HG03159 (cell line): Measurements from ENCODE around the gene NMB.
"Not testable (repeated sequence)": the region's sequence is repeated elsewhere in the genome, so short reads cannot be mapped to it uniquely, and the experiment has no call there.

Source experiments
- ATAC-seq: cut with Tn5 transposase; IDR thresholded peaks from one replicate; pipeline ENCODE4 v1.9.1; 2021; ENCODE audit warnings: mild to moderate bottlenecking, moderate library complexity; ENCODE audit not compliant: unreplicated experiment

Gene NMB, protein sequence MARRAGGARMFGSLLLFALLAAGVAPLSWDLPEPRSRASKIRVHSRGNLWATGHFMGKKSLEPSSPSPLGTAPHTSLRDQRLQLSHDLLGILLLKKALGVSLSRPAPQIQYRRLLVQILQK

DNA sequence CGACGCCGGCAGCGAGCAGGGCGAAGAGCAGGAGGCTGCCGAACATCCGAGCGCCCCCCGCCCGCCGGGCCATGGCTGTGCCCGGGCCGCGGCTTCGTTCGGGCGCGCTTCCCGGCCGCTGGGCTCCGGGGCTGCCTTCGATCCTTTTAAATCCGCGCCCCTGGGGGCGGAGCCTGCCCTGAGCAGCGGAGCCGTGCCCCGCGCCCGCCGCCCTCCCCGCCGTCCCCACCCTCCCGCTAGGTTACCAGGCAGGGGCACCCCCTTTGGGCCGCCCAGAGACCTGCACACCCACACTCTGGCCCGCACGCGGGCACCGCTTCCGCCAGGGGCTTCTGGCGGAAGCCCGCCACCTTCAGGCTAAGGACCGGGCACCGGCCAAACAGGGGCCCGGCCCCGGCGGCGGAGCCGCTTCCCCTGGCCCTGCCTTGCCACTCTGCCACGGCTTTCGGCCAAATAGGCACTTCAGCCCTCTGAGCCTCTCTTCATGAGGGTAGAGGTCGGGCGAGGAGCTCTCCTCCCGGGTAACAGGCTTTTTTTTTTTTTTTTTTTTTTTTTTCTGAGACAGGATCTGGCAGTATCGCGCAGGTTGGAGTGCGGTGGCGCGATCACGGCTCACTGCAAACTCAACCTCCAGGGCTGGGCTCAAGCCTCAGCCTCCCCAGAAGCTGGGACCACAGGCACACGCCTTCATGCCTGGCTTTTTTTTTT lies at the start of gene NMB:
TSS of gene NMB (minus strand) at position 120 of the 708 bp plus-strand sequence. CDS start at position 73, 47 bp downstream.
- peak; percentile 56 for ATAC-seq

DNA sequence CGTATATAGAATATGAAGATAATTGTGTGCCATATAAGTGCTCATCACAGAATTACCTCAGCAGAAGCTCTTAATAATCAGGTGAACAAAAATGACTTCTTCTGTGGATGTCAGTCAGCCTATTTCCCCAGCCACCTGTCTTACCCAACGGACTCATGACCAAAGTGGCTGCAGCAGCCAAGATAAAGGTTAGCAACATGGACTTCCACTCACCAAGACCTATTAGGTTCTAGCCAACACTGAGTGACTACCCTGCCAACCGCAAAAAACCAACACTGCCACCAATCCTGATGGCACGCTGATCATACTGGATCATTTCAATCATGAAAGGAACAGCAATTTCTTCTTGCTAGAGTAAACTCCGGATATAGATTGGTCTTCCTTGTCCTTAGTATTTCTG lies 45.8 kb upstream of the NMB start:
- ATAC-seq: no peak

DNA sequence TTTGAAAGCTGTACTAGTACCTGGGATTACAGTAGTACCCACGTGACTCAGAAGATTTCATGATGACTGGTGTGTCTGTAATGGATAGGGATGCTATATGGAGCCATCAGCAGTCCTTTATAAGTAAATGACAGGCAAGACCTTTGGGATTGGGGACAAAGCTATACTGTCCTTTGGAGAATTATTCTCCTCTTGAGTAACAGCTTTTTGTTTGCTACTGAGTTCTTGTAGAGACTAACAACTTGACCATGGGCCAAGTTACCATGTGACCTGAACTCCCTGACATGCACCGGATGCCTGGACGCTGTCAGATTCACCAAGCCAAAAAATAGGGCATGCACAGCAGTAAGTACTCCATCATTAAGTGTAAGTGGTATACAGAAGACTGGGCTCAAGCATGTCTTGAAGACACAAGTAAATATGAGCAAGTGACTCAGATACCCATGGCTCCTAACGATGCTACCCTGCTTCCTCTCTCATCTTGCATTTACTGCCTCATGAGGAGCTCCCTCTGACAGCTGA lies 45.0 kb upstream of the NMB start:
- no peak for ATAC-seq

DNA sequence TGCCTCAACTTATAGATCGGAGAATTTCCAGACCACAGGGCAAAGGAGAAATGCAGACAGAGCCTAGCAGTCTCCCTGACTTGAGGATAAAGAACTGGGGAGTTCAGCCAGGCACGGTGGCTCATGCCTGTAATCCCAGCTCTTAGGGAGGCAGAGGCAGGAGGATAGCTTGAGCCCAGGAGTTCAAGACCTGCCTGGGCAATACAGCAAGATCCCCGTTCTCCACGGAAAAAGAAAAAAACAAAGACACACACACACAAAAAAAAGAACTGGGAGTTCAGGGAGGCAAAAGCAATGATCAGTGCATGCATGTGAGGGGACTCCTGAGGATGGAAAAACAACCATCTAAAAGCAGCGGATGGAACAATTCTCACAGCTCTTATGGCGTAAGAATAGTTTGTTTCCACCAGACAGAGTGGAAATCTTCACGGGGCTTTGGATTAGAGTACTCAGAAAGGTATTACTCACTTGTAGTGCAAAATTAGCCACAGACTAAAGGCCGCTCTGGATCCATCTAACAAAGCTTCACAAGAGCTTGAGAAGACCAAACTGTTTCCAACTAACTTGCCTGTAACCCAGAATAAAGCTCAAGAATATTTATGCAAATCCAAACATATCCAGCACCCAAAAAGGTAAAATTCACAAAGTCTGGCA lies 41.7 kb upstream of the NMB start:
- ATAC-seq: no peak

DNA sequence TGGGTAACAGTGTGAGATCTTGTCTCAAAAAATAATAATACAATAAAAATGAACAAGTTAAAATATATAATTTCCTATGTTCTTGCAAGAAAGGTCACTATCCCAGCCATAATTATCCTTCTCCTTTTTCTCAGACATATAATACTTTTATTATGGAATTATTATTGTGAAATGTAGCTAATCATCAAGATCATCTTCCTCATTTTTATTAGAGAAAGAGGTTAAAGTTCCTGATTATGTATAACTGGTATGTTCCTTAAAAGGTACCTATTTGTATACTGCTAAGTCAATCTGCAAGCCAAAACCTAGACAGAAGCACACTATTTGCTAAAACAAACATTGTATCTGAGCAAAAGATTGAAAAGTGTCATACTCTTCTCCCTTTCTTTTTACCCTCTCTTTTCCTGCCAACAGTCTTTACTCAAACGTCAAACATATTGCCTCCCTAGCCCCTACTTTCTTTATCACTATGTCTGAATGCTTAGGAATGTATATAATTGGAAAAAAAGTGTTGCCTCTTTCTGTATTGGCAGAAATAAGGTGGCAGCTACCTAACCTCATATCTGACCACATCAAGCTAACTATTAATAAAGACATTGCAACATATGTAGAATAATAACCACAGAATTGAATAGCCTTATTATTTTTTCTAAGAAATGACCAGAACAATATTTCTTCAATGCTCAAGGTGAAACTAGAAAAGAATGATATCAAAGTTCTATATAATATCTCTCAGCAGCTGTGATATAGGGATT lies 39.4 kb upstream of the NMB start:
- no peak for ATAC-seq

DNA sequence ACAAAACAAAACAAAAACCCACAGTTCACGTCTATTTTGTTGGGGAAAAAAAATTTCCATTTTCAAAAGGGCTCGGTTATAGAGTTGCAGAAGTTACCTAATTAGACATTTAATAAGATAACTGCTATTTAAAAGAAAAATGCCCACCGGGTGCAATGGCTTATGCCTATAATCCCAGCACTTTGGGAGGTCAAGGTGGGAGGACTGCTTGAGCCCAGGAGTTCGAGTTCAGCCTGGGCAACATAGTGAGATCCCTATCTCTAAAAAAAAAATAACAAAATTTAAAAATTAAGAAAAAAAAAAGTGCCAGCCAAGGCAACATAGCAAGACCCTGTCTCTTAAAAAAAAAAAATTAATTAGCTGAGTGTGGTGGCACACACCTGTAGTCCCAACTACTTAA lies 38.8 kb upstream of the NMB start:
- ATAC-seq: no peak

DNA sequence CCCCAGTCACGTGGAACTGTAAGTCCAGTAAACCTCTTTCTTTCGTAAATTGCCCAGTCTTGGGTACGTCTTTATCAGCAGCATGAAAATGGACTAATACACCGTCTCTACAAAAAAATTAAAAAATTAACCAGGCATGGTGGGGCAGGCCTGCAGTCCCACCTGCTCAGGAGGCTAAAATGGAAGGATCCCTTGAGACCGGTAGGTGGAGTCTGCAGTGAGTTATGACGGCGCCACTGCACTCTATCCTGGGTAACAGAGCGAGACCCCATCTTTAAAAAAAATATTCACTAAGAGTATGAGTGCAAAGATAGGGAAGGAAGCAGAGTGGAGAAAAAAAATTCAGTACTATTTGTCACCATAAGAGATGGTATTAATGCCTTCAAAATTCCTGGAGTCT lies 32.3 kb upstream of the NMB start:
- ATAC-seq: no peak

DNA sequence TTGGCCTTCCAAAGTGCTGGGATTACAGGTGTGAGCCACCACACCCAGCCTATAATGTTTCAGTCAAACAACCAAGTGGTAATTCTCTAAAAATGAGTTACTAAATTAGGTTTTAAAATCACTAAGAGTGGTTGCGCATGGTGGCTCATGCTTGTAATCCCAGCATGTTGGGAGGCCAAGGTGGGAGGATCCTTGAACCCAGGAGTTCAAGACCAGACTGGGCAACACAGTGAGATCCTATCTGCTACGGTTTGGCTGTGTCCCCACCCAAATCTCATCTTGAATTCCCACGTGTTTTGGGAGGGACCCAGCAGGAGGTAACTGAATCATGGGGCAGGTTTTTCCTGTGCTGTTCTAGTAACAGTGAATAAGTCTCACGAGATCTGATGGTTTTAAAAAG lies 31.9 kb upstream of the NMB start:
- no peak for ATAC-seq

DNA sequence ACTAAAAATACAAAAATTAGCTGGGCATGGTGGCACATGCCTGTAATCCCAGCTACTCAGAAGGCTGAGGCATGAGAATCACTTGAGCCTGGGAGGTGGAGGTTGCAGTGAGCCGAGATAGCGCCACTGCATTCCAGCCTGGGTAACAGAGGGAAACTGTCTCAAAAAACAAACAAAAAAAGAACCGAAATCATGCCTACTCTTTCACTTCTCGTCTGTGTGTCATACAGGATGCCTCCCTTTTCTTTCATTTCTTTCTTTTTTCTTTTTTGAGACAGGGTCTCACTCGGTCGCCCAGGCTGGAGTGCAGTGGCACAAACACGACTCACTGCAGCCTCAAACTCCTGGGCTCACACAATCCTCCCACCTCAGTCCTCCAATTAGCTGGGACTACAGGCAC lies 28.4 kb upstream of the NMB start:
- ATAC-seq: not testable (repeated sequence)

DNA sequence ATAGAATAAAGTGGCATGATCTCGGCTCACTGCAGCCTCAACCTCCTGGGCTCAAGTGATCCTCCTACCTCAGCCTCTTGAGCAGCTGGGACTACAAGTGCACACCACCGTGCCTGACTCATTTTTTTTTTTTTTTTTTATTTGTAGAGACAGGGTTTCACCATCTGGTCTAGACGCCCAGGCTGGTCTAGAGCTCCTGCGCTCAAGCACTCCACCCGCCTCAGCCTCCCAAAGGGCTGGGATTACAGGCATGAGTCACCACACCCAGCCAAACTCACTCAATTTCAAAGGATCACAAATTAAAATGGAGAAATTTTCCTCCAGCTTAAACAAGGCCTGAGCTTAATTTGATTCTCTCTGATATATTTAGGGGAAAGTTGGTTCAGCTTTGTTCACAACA lies 27.3 kb upstream of the NMB start:
- ATAC-seq: no peak

DNA sequence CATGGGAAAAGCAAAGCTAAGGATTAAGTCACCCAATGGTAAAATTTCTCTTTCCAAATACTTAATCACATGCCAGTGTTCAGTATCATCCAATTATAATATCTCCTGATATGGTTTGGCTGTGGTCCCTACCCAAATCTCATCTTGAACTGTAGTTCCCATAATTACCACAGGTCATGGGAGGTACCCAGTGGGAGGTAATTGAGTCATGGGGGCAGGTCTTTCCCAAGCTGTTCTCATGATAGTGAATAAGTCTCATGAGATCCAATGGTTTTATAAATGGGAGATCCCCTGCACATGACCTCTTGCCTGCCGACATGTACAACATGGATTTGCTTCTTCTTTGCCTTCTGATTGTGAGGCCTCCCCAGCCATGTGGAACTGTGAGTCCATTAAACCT lies 26.1 kb upstream of the NMB start:
- no peak for ATAC-seq

DNA sequence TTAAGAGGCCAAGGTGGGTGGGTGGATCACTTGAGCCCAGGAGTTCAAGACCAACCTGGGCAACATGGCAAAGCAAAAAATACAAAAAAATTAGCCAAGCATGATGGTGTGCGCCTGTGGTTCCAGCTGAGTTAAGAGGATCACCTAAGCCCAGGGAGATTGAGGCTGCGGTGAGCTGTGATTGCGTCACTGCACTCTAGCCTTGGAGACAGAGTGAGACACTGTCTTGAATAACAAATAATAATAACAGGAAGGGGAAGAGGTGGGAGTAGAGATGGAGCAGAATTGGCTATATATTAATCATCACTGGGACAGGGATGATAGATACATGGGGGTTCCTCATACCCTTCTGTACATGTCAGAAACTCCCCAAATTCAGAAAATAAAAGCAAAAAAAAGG lies 23.8 kb upstream of the NMB start:
- no peak for ATAC-seq

DNA sequence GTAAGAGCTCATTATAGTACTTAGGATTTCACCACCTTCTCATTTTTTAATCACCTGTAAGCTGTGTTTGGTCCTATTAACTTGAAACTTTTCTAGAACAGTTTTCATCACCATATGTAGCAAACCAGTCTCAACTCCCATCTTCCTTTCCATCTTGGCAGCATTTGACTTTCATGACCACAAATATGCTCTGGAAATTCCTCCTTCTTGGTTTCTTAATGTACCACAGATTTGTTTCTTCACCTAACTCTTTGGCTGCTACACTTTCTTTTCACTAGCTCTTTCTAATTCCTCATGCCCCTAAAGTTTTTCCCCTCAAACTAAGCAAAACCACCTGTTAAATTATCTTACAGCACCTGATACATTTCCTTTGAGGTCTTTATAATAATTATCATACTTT lies 13.2 kb upstream of the NMB start:
- ATAC-seq: no peak

DNA sequence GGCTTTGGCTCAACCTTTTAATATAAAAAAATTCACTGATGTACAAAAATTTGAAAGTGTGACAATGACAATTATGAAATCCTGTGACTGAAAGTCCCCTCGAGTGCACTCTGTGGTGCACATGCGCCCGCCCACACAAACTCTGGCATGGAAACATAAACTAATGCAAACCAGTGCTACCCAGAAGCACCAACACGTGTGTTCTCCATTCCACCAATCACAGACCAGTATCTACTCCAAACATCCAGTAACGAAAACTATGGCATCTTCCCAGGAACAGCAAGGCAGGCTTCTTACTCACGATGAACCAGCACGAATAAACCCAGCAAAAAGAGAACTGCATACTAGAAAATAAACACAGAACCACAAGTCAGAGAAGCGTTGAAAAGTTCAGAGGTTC lies 11.7 kb upstream of the NMB start:
- no peak for ATAC-seq

DNA sequence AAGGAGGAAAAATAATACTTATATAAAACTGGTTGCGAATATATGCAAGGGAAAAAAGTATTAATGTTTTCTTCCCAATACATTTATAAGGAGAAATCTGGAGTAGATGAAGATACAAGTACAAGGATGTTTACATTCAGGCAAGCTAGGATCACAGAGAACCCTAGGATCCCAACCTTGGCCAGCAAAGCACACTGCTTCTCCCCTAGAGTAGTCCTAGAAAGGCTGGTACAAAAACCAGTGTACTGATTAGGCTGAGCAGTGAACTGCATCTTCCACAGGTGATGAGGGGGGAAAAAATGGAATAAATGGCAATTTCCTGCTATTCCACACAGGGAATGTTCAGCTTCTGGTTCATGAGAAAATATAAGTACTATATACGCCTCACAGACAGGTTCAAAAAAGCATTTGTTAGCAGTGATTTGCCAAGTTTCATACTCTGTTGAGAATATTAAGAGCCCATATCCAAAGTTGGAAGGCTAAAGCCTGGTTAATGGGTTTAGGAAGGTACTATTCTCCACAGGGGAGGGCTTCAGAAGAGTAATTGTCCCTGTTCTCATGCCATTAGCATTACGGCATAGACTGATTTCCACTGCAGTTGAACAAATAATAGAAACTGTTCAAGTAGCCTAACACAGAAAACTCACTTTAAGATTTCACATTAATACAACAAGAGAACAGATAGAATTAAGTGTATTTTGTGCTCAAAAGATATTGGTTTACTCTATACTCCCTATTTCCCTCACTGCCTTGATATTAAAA lies 10.4 kb upstream of the NMB start:
- no peak for ATAC-seq

DNA sequence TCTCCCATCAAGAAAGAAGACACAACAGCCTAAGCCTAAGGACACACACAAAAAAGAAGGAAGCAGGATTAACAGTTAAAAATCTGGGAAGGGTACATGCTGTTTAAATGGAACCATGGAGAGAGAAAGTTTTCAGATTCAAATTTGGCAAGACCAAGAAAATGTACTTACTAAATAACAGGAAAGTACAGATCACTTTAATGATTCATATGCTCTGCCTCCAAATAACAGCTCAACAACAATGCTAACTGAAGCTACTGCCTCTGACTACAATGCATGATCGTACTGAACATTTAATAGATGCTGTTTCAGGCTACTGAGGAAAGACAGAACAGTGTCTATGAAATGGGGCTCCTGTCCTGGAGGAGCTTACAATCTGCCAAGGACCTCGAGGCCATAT lies 8.4 kb upstream of the NMB start:
- ATAC-seq: no peak

DNA sequence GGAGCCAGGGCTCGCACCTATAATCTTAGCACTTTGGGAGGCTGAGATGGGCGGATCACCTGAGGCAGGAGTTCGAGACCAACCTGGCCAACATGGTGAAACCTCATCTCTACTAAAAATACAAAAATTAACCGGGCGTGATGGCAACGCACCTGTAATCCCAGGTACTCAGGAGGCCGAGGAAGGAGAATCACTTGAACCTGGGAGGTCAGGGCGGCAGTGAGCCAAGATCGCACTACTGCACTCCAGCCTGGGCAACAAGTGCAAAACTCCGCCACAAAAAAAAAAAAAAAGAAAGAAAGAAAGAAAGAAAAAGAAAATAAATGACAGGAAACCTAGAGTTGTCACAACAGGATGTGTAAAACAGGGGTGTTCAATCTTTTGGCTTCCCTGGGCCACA lies 3.0 kb upstream of the NMB start:
- ATAC-seq: no peak

DNA sequence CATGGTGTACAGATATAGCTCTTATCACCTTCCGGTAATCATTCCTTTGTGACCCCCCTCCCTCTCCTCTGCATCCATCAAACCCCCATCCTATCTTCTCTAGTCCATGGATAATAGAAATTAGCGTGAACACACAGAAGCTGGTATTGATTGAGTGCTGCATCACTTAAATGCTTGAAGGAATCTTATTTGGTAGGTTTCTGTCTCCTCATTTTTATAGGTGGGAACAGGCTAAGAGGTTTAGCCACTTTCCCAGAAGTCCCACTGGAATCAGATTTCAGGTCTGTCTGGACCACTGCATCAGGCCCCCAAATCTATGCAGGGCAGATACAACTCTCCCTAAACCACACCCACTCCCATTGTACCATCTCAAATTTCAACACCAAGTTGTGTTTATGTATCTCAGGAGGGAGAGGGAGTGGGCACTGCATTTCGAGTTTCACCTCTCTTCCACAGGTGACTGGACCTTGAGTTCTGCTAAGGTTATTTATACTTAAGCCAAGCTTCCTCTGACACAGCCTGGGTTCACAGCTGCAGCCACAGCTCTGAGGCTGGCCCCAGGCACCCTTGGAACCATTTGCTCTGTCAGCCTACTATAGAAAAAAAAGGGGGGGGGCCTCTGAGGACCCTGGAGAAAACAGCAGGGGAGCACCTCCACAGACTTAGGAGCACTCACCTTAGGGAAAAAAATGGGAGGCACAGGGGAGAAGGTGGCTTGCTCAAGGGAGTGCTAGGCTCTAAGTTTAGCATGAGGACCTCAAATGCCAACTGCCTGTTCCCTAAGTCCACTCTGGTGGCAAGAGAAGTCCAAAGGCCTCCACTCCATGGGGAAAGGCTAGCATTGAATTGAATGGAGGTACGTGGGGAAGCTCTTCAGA lies 2.1 kb upstream of the NMB start:
- ATAC-seq: no peak

DNA sequence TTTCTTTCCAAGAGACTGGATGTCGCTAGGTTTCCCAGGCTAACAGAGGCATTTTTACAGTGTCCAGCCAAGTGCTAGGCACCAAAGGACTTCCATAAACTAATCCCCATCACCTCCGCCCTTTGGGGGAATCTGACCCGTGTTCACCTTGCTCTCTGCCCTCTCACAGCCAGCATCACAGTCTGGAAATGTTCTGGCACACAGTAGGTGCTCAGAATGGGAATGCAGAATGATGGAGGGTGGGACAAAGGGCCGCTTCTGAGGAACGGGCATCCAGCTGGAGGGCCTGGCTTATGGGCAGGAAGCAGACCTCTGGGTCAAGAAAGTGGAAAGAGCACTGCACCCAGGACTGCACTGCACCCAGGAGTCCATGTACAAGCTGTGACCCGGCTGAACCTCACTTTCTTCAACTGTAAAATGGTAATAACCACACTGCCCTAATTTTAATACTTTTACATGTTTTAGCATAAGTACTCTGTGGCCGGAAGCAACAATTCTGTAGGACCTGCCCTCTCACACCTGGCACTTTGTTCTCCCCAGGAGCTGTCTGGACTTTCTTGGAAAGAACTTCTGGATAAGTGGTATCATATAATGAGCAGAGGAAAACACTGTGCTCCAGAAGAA lies 901 bp upstream of the NMB start:
- ATAC-seq: no peak

DNA sequence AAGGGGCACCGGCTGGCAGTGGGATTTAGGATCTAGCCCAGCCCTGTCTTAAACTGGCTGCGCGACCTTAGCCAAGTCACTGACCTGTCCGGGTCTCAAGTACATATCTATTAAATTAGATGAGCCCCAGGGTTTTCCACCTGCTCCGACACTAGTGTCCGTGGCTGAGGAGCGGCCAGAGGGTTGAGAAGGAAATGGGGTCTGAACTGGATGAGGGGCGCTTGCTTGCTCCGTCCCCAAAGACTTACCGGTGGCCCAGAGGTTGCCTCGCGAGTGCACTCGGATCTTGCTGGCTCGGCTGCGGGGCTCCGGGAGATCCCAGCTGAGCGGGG lies 285 bp downstream of the NMB start:
- ATAC-seq: no peak
